GM18858 (cell line): Measurements from ENCODE around the gene ACOX1.

Experiments used
- ATAC-seq: cut with Tn5 transposase; IDR thresholded peaks from one replicate; pipeline ENCODE4 v1.9.1; 2021; ENCODE audit not compliant: unreplicated experiment

The ACOX1 gene

DNA sequence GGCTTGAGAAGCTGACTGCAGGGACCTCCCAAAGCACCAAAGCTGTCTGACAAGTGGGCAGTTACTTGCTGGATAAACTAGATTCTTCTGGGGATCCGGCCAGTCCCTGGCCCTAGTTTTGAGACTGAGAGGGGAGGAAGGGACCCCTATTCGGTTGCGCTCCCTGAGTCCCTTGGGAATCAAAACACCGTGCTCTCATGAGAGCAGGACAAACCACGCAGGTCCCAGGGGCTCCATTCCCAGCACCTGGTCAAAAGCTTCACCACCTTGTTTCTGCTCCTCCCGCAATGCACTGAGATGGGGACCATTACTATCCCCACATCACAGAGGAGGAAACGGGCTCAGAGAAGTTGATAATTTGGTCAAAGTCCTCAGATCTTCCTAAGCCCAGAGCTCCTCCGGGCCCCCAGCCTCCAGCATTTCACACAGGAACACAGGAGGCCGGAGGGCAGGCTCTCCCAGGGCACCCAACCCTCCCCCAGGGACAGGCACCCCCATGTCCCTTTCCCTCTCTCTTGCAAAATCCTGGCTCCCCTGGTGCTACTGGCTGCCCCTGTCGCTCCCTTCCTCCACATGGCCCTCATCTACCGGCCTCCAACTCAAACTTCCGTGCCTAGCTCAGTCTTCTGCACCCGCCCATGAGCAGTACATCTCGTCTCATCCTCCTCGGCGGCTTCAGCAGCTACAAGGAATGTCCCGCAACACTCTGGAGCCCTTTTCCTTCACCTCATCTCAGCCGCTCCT is 85.5 kb downstream of the ACOX1 start:
- ATAC-seq: no peak

DNA sequence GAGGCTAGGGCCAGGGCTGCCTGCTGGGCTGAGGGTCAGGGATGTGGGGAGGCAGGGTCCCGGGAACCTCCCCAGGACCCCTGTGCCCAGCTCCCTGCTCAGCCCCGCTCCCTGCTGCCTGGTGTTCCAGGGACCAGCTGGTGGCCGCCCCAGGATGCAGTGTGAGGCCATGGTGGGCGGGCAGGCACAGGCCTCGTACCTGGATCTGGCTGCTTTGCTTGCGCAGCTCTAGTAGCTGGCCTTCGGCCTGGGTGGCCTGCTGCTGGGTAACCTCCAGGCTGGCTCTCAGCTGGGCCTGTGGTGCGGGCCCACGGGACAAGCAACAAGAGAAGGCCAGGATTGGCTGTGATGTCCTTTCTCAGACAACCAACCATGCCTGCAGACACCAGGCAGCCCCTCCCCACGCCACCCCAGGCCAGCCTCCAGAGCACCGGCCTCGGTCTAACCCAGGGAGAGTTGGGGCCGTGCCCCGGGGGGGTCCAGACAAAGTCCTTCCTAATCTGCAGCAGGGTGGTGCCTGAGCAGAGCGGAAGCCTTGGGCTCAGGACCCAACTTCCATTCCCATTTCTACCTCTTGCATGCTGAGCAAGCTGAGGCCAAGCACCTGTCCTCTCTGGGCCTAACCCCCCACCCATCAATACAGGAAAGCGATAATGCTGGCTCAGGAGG is 86.3 kb downstream of the ACOX1 start:
- ATAC-seq: no peak

DNA sequence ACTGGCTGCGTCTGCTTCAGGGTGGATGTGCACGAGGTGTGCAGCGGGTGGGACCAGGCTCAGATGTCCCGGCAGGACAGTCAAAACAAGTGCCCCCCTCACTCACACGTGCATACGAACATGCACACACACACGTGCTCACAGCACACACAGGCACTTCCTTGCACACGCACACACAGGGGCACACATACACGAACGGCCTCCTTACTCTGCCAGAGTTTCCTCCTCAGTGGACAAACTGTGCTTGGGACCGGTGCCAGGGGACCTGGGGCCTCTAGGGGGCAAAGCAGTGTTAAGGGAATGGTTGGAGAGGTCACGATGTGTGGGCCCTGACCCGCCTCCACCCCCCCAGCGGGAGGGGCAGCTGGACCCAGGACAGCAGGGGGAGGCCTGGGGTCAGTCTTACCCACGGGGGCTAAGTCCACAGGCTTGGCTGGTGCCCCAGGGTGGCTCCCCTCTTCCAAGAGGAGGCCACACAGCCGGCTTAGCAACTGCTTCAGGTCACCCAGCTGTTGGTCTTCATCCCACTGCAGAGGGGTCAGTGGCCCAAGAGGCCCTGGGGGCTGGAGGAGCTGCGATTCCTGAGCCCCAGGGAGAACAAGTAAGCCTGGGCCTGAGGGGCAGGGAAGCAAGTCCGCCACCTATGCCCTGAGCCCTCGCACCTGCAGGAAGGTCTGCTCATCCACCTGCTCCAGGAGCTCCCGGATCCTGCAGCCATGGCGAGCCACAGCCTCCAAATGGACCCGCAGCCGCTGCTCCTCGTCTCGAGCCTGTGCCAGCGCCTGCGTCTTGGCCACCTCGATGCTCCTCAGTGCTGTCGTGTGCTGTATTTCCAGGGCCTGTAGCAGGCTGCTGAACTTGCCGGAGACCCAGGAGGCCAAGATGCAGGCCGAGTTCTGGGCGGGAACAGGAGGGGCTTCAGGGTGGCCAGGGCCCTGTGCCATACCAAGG is 87.1 kb downstream of the ACOX1 start:
- no peak for ATAC-seq
